ENCODE results near the gene PRKAG3.

The PRKAG3 gene

GRCh38 chr2:218831378-218831990 lies at the start of gene PRKAG3:
Gene PRKAG3, minus strand, starts transcription at chr2:218831803.
- DNase-seq: no peak

DNA sequence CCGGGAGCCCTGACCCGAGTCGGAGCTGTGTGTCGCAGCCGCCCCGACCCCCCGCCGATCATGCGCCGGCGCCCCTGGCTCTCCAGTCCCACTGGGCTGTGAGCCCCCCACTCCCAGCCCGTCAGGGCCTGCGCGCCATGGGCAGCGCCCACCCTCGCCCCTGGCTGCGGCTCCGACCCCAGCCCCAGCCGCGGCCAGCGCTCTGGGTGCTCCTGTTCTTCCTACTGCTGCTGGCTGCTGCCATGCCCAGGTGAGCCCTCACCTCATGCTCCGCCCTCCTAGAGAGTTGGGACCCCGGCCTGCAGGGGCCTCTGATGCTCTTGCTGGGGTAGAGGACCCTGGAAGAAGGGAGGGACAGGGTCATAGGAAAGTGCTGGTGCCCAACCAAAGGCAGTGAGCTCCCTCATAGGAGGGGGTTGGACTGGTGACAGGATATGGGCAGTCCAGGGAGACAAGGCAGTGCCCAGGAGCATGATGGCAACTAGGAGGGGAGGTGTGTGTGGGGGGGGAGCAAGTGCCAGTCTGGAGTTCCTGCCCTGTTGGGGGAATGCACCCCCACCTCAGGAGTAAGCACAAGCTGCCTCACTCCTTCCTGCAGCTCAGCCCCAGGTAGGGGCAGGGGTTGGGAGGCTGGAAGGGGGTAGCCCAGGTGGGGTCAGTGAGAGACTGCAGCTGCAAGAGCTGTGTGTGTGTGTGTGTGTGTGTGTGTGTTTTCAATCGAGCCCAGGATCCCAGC lies 49.4 kb upstream of the PRKAG3 start:
- no peak for DNase-seq

DNA sequence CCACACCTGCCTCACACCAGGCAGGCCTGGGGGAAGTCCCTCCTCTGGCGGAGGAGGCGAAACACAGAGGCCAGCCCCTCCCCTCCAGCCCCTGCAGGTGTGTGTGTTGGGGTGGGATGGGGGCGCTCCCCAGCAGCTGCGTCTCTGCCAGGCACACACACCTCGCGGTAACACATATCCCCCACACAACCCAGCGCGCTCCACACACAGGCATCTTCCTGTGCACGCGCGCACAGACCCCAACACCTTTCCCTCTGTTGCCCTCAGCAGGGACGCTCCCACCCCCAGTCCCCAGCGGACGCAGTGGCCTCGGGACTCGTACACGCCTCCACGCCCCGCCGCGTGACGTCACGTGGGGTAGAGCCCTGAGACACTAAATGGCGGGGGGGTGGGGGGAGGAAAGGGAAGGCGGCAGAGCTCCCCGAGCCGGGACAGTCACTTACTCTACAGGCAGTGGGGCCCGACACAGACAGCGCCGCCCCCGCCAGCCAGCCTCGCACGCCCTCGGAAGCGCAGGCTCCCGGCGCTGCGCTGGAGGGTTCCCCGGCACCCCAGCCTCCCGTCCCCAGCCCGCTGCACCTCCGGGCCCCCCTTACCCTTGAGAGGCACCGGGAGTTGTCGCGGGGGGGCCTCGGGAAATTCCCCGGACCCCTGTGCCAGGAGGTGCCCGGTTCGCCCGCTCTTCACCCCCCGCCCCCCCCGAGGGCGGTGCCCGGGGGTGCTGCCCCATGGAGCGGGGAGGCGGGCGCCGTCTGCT lies 48.7 kb upstream of the PRKAG3 start, which contains the start of gene WNT10A:
WNT10A (plus strand) TSS at position 751 of the 757 bp plus-strand sequence. CDS start 144 bp downstream, outside the sequence.
- DNase-seq: peak; percentile 90

DNA sequence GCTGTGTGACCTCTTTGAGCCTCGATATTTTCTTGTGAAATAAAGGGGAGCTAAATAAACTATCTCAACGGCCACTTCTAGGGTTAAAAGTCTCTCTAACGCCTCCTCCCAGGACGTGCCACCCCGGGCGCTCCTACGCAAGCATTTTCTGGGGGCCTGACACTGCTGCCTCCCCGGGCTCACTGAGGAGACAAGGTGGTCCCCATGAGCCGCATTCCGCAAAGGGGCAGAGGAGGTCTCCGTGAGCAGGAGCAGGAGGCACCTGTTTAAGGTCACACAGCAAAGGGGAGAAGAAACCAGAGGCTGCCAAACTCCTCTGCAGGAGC lies 48.1 kb upstream of the PRKAG3 start:
- DNase-seq: no peak

- DNase-seq: no peak
Observed at GRCh38 chr2:218878926-218879761, 47.5 kb upstream of the PRKAG3 start.

DNA sequence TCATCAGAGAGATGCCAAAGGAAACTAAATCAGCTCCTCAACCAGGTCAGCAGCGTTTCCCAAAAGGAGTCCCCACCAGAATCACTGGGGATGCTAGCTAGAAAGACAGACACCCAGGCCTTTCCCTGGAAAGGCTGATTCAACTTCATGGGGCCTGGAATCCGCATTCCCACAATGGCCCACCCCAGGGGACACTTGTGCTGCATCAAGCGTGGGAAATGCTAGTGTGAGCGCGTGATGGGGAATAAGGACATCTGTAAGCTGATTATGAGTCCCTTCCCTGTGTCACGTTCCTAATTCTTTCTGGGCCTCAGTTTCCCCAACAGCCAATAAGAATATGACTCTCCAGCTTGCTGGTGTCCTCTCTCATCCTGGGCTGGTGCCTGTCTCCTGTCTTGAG lies 46.9 kb upstream of the PRKAG3 start:
- DNase-seq: no peak

- DNase-seq: no peak
Observed at GRCh38 chr2:218877891-218878290, 46.3 kb upstream of the PRKAG3 start.

DNA sequence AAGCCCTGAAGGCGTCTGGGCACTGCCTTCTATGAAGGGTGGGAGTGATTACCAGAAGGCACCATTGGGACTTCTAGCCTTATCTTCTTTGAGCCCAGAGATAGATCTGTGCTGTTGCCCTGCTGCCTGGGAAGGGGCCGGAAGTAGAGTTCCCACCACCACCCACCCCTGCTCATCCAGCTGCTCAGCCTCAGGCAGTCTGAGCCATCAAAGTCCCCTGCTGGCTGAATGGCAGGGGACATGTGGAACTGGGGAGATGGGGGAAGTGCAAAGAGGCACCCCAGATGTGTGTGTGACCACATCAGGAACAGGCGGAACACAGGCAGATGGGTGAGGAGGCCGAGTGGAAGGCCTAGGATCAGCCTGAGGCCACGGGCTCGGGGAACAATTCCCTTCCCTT lies 45.7 kb upstream of the PRKAG3 start:
- no peak for DNase-seq

GRCh38 chr2:218876562-218877219 lies 45.1 kb upstream of the PRKAG3 start:
- DNase-seq: peak; percentile 79 to 85

- DNase-seq: no peak
Observed at GRCh38 chr2:218875692-218876246, 44.2 kb upstream of the PRKAG3 start.

- DNase-seq: no peak
Observed at GRCh38 chr2:218873359-218874194, 42.0 kb upstream of the PRKAG3 start.

- no peak for DNase-seq
Observed at GRCh38 chr2:218872645-218873358, 41.2 kb upstream of the PRKAG3 start.

DNA sequence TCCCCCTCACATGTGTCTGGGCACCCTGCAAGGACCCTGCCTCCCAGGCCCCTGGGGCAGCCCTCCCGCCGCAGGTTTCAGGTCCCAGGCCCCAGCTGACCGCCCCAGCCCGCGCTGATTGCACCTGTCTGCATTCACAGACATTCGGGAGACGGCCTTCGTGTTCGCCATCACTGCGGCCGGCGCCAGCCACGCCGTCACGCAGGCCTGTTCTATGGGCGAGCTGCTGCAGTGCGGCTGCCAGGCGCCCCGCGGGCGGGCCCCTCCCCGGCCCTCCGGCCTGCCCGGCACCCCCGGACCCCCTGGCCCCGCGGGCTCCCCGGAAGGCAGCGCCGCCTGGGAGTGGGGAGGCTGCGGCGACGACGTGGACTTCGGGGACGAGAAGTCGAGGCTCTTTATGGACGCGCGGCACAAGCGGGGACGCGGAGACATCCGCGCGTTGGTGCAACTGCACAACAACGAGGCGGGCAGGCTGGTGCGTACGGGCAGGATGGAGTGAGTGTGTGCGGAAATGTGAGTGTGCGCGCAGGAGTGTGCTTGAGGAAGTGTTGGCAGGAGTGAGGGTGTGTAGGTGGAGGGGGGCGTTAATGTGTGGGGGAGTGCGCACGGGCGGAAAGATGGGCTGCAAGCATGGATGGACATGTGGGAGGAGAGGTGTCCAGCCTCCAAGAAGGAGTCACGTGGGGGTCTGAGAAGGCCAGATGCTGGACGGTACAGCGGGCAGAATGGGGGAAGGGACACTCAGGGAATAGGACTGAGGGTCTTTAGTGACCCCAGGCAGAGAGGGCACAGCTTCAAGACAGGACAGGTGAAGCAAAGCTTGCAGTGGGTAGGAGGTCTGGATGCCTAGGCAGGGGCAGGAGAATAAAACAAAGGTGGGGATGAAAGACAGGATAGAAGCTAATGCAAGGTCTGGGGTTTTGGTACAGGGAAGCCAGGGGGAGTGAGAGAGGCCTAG lies 40.0 kb upstream of the PRKAG3 start:
- DNase-seq: no peak

GRCh38 chr2:218870984-218871344 lies 39.4 kb upstream of the PRKAG3 start:
- DNase-seq: no peak

DNA sequence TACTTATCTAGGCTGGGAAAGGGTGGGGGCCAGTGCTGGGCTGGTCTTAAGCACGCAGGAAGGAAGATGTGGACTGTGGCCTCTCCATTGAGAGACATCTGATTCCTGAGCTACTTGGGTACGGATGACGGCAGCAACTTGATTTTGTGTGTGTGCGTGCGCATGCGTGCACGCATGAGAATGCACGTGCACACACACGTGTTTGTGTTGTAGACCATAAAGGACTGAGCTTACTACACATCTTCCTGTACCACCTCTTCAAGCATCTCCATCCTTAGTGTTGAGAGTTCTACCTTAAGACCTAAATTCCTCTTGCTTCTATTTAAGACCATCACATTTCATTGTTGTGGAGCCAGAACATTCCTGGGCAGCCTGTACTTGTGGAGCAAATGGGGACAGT lies 37.5 kb upstream of the PRKAG3 start:
- no peak for DNase-seq

DNA sequence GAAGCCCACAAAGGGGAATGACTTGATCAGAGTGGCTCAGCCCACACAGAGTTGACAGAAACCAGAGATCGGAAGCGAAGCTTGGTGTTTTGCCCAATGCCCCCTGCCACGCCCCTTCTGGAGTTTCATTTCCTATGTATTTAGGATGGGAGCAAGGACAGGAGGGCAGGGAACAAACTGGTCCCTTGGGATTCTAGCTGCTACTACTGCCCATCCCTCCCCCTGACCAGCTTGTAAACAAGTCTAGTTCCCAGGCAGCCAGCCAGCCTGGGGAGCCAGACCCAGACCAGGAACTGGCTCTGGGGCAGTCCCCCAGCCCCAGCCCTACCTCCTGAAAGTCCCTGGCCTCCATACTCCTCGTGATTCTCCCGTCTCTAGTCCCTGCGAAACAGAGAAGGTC lies 36.3 kb upstream of the PRKAG3 start:
- DNase-seq: no peak

DNA sequence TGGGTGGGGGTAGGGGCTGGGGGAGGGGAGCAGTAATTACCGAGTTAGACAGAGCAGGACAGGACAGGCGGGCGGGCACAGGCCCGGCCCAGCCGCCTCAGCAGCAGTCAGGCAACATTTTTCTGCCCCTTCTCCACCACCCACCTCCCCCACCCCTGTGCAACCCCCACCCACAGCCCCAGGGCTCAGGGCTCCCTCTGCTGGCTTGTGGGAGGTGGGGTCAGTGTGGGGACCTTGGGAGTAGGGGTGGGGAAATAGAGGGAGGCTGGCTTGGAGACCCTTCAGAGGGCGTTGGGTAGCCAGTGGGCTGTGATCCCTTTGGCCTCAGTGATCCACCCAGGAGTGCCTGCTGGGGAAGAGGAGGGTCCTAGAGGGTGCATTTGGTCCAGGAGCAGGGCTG lies 34.4 kb upstream of the PRKAG3 start:
- no peak for DNase-seq

GRCh38 chr2:218865396-218865795 lies 33.8 kb upstream of the PRKAG3 start:
- DNase-seq: no peak

DNA sequence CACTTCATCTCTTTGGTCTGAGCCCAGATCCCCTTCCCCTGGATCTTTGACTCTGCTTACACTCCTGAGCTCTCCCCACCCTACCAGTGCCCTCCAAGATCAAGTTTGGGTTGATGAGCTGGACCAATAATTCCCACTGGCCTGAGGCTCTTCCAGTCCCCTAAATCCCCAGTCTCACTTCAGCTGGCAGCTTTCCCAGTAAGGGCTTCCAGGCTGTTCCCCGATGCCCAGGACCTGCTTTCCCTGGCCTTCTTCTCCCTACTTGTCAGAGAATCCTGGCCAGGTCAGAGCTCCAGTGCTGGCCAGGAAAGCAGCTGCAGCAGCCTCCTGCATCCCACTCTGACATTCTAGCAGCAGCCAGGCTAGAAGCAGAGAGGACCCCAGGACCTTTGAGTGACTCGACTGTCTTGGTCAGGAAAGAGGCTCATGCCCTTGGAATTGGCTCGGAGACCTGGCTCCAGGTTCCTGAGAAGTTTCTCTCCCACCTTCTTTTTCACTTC lies 31.5 kb upstream of the PRKAG3 start:
- DNase-seq: no peak

Data from CD4-positive, alpha-beta T cell treated with Interleukin-4 for 1 hour (primary cell).